NCI-H1930 (cell line): ENCODE results near the gene INS.
"Not testable (repeated sequence)": the region's sequence is repeated elsewhere in the genome, so short reads cannot be mapped to it uniquely, and the experiment has no call there.

ENCODE experiments used
- DNase-seq, 2 experiments: peaks; one replicate each; lab custom pipeline; 2025; lab: John Stamatoyannopoulos, UW

INS gene

DNA sequence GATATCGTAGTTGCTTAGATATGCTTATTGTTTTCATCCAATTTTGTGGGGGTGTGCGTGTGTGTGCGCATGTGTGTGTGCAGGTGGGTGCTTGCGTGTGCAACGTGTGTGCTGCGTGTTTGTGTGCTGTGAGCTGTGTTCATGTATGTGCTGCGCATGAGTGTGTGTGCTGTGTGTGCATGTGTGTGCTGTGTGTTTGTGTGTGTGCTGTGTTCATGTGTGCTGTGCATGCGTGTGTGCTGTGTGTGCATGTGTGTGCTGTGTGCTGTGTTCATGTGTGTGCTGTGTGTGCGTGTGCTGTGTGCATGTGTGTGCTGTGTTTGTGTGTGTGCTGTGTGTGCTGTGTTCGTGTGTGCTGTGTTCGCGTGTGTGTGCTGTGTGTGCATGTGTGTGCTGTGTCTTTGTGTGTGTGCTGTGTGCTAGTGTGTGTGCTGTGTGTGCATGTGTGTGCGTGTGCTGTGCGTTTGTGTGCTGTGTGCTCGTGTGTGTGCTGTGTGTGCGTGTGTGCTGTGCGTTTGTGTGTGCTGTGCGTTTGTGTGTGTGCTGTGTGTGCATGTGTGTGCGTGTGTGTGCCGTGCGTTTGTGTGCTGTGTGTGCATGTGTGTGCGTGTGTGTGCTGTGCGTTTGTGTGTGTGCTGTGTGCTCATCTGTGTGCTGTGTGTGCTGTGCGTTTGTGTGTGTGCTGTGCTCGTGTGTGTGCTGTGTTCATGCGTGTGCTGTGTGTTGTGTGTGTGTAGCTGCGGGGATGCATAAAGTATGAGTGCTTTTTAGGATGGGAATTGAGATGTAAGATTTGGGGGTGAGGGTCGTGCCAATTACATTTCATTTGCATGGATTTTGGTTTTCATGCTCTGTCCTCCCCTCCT is 29.4 kb downstream of the INS start:
- no peak for DNase-seq

DNA sequence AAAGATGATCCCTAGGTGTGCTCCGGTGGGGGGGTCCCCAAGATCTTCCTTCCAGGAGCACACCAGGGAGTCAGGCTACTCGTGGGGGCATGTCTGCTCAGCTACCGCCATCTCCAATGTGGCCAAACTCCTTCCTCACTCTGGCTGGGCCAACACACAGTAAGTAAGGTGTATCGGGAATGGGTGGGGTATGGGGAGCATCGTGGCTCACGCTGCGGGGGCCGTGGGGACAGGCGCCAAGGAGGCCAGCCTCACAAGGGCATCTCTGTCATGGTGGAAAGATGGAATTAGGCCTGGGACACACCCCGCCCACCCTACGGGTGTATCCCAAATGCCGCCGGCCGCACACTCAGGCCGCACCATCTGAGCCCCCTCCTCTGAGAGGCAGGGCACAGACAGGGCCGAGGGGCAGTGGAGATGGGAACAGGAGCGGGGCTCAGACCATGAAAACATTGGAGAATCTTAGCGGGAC is 30.1 kb downstream of the INS start:
- no peak for DNase-seq

DNA sequence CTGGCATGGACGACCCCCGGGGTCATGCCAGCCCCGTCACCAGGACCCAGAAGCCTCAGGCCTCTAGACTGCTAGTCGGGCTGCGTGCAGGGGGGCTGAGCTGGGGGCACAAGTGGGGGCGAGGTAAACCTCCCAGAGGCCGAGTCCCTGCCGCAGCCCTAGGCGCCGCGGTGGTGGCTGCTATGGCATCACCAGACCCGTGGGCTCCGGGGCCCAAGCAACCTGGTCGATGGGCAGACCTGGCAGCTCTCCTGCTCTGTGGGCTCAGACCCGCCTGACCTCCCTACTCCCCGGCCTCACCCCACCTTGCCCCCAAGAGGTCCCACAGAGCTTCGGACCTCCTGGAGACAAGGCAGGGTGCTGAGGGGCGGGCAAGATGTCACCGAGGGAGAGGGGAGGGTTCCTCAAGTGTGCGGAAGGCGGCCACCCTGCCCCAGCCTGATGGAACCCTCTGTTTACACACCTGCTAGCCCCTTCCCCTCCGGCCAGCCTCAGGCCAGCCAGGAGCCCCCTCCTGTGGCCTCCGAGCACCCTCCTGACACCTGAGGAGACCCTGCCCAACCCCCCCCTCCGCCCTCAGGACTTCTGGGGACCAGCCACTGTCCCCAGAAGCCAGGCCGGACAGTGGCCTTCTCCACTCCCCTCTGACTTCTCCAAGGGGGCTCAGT is 31.2 kb downstream of the INS start:
- no peak for DNase-seq

DNA sequence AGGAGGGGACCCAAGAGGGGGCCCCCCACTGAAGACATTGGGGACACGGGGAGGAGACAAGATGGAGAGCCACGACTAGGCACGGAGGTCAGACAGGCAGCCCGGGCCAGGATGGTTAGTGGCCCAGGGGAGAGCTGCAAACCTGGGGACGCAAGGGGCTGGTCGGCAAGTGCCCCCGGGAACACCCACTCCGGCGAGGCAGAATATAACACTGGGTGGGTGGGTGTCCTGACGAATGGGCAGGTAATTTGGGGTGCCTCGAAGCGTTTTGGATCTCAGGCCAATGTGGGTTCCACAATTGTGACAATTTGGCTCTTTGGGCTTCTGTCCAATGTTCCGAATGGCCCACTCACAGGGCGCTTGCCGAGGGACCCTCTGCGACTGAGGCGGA is 31.7 kb downstream of the INS start:
- DNase-seq: no peak

DNA sequence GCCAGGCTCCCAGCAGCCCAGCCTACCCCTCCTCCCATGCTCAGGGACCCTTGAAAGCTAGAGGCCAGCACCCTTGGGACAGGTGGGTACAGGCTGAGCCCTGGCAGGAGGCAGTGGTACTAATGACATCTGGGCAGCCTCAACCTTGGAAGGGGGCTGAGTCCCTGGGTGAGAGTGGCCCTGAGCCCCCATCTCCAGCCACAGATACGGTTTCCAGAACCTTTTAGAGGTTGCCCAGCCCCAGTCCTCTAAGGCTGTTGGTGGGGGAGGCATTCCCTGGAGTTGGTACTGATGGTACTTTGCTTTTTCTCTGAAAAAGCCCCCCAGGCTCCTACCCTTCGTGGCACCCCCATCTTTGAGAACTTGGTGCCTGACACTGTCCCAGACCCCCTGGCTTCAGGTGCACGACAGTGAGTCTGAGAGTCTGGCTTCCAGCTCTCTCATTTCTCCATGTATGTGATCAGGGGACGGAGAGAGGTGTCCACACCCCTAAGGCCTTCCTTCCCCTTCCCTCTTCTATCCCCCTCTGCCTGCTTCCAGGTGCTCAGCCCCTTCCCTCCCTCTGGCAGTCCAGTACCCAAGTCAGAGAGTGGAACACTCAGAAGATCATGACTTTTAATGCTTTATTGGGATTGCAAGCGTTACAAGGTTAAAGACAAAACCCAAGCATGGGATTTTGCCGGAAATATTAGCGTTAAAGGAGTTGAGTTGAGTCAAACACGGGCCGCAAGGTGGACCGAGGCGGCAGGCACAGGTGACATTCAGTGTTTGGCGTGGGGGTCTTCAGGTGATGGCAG is 32.3 kb downstream of the INS start:
- no peak for DNase-seq

DNA sequence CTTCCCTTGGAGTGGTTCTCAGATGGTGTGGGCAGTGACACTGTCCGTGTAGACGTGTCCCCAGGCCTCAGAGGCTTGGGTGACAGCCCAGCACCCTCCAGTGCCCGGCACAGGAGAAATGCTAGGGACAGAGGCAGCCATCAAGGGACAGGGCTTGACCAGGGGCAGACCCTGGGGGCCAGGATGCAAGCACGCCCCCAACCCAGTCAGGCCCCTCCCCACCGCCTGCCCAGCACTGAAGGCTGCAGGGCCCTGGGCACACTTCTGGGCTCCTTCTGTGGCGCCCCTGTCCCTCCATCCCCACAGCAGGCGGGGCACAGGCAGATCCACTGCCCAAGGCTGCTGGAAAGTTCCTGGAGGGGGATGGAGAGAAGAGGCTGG is 32.9 kb downstream of the INS start:
- no peak for DNase-seq

DNA sequence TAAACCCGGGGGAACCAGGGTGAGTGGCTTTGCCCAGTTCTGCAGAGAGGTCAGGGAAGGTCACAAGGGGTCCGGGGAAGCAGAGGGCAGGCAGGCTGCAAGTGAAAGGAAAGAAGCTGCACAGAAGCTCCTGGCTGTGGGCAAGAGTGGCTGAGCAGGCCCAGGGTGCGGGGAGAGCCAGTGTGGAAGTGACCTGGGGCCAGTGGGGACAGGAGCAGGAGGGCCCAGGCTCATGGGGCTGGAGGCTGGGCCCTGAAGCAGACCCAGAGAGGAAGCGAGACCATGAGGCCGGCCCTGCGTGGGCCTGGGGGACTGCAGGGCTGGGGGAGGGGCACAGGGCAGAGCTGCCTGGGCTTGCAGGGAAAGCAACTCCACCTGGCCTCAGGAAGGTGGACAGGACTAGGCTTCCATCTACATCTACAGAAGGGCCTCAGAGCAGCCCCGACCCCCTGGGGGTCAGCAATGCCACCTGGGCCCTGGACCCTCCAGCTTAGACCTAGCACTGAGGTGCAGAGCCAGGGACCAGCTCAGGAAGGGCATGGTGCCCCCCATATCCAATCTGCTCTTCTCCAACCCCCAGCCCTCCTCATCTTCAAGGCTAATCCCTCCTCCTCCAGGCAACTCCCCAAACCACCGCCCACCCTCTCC is 33.4 kb downstream of the INS start:
- no peak for DNase-seq

DNA sequence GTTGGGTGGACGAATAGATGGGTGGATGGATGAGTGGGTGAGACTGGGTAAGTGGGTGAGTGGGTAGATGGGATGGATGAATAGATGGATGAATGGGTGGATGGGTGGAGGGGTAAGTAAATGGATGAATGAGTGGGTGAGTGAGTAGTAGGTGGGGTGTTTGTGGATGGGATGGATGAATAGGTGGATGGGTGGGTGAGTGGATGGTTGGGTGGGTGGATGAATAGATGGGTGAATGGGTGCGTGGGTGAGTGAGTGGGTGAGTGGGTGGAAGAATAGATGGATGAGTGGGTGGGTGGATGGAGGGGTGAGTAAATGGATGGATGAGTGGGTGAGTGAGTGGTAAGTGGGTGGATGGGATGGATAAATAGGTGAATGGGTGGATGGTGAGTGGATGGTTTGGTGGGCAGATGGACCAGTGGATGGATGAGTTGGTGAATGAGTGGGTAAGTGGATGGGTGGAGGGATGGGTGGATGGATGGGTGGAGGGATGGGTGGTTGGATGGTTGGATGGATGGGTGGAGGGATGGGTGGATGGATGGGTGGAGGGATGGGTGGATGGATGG is 34.4 kb downstream of the INS start:
- no peak for DNase-seq

DNA sequence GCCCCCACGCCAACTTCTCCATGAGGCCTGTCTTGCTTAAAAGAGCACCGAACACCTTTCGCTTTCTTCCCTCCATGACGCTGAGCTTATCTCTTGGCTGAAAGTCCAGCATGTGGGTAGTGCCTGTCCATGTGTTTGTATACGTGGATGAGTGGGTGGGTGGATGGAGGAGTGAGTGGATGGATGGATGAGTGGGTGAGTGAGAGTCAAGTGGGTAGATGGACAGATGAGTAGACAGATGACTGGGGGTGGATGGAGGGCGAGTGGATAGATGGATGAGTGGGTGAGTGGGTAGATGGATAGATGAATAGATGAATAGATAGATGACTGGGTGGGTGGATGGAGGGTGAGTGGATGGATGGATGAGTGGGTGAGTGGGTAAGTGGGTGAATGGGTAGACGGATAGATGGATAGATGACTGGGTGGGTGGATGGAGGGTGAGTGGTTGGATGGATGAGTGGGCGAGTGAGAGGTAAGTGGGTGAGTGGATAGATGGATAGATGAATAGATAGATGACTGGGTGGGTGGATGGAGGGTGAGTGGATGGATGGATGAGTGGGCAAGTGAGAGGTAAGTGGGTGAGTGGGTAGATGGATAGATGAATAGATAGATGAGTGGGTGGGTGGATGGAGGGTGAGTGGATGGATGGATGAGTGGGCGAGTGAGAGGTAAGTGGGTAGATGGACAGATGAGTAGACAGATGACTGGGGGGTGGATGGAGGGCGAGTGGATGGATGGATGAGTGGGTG is 36.1 kb downstream of the INS start:
- DNase-seq: not testable (repeated sequence)

DNA sequence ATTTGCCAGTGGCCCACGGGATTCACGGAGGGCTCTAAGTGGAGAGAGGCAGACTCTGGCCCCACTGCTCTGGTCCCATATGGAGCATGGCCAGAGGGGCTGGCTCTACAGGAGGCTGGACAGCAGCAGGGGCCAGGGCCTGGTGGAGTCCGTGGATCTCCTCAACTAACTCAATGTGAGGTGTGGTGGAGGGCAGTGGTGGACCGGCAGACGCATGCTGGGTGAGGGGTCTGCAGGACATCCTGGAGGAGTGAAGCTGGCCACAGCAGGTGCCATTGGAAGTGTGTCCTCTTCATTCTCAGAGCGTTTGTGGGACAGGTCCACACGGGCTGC is 37.4 kb downstream of the INS start:
- no peak for DNase-seq

DNA sequence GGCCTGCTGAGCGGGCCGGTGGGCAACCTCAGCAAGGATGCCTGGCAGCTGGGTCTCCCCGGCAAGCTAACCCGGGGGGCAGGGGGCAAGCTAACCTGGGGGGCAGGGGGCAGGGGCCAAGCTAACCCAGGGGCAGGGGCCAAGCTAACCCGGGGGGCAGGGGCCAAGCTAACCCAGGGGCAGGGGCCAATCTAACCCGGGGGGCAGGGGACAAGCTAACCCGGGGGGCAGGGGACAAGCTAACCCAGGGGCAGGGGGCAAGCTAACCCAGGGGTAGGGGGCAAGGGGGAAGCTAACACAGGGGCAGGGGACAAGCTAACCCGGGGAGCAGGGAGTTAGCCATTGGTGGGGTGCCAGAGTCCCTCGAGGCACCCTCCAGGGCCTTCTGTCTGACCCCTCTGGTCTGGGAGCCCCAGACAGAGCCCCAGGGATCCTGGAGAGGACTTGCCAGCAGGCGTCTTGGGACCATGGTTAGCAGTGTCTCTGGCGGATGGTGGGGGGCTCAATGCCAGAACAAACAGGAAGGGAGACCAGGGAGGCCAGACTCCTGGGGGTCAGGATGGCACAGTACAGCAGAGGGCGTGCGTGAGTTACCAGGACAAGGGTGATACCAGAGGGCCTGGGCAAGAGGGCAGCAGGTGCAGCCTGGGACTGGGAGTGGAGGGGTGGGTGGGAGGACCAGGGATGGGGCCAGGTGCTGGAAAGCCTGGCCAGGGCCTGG is 37.9 kb downstream of the INS start:
- no peak for DNase-seq

DNA sequence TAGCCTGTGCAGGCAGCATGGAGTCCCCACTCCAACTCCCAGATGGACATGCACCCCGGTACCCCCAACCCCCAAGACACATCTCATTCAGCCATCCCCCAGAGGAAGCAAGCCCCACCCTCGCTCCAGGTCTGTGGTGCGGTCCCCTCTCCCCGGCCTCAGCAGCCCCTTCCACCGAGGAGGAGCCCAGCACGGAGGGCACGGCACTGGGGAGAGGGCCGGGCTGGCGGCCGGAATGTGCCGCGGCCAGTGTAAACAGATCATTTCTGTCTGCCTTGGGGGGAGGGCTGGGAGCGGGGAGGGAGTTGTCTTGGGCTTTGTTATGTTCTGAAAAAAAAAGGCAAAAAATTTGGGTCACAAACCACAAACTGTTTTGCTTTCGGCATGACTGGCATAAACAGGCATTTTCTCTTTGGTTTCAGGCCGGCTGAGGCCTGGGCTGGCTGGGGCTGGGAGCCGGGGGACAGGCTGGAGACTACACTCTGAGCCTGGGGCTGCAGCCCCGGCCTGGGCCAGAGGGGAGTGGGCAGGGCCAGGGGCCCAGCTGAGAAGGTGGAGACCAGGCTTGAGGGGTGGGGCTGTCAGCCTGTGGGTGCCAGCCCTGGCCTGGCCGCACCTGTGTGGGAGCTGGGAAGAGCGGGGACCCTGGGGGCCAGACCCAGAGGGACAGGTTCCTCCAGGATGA is 38.6 kb downstream of the INS start:
- DNase-seq: no peak

DNA sequence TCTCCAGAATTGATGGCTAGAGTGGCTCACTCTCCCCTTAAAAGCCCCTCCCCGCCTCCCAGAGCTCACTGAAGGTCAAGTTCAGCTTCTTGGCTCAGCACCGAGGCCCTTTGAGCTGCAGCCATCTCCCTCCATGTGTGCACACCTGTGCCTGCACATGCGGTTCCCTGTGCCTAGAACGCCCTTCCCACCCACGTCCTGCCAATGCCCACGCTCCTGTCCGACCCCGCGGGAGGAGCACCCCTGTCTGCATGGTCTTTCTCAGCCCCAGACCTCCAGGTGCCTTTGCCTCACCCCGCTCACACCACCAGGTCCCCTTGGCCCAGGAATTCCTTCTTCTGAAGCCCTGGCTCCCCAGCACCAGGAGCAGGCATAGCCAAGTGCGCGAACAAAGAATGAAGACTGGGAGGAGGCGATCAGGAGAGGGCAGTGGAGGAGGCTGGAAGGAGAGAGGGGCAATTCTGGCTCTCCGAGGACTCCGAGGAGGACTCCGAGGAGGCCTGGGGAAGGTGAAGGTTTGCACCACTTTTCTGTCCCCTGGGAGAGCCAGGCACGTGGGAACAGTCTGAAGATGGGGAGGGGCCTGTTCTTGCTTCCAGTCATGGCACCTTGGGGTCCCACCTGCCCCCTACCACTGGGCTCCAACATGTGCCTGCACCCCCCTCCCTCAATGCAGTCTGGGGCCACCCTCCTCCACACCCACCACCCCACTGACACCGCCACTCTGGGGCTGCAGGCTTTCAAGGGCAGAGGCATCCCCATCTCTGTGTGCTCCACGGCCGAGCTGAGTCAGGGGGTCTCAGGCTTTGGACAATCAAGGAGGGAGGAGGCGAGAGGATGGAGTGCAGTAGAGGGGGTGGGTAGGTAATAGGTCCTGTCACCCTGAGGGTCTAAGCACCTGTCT is 39.5 kb downstream of the INS start:
- DNase-seq: no peak

DNA sequence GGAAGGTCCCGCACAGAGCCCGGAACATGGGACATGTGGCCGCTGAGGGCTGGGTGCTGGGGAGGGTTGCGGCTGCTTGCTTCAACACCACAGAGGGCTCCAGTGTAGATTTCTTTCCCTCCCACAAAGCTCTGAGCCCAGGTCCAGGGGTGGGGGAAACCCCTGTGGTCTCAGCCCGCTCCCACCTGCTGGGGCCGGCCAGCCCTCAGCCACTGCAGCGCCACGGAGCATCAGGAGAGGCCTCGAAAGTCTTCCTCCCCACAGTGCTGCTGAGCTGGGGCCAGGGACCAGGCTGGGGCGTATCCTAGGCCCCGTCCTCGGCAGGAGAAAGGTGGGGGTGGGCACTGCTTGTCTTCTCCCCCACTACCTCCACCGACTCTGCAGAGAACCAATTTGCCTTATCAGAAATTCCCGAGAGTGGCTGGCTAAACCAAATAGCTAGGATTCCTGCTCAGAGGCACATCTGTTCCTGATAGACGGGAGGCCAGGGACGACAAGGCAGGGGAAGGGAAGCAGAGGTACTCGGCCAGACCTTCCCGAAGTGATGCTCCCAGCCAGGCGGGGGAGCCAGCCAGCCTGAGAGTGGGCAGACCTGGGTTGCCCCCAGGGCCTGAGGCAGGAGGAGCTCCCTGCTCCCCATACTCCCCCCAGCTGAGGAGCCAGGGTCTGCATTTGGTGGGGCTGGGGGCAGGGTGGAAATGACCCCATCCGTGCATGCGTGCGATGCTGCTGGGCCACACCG is 40.5 kb downstream of the INS start:
- no peak for DNase-seq

DNA sequence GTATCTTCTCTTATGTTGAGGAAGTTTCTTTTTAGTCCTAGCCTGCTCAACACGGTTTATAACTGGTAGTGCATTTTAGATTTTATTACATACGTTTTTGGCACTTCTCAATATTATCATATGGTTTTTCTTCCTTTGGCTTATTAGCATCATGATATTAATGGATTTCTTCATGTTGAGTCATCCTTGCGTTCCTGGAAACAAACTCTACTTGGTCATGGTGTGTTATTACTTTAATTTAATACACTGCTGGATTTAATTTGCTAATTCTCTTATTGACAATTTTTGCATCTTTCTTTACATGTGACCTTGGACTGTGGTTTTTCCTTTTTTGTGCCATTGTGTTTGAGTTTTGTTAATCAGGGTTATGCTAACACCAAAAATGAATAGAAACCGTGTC is 42.3 kb downstream of the INS start:
- DNase-seq: no peak

DNA sequence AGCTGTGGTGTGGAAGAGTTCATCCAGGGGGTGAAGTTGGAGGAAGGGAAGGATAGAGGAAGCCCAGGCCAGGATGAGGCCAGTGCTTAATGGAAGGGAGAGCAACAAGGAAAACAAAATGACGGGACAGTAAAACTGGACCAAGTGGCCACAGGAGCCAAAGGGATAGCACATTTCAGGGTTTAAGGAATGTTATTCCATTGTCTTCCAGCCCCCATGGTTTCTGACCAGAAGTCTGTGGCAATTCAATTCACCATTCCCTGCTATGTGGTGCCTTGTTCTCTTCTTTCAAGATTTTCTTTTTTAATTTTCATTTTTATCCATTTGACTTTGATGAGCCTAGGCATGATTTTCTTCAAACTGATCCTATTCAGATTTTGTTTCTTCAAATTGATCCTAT is 44.3 kb downstream of the INS start:
- no peak for DNase-seq

DNA sequence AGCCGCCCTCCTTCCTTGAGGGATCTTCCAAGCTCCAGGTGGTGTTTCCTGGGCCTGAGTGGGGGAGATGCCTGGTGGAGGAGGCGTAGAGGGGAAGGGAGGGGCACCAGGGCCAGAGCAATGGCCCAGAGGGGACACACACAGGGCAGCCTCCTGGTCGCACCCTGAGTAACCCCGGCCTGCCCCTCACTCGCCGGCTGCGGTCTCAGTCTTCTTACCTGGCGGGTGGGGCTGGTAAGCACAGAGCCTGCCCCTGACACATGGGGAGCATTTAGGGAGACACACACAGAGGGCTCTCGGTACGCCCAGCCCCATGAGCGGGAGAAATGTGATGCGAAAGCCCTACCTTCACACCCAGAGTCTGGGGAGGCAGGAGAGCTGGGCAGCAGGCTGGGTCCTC is 45.7 kb downstream of the INS start:
- DNase-seq: no peak
